NCI-H1694 treated with DMSO at 0.1 percent for 48 hours (cell line): ENCODE measurements around the gene PRDM10.
"Not testable (repeated sequence)": the region's sequence is repeated elsewhere in the genome, so short reads cannot be mapped to it uniquely, and the experiment has no call there.

Experiments used
- DNase-seq: peaks from one replicate; lab custom pipeline; 2025; lab: John Stamatoyannopoulos, UW

The PRDM10 gene

GRCh38 chr11:129974237-129974636 is 28.4 kb downstream of the PRDM10 start:
- no peak for DNase-seq

- DNase-seq, result no peak
Measured at GRCh38 chr11:129973809-129974208, 28.8 kb downstream of the PRDM10 start.

GRCh38 chr11:129973068-129973467 is 29.6 kb downstream of the PRDM10 start:
- DNase-seq, result no peak

GRCh38 chr11:129972611-129973010 is 30.0 kb downstream of the PRDM10 start:
- no peak for DNase-seq

GRCh38 chr11:129971856-129972255 is 30.8 kb downstream of the PRDM10 start:
- DNase-seq, result not testable (repeated sequence)

- no peak for DNase-seq
Measured at GRCh38 chr11:129969920-129970319, 32.7 kb downstream of the PRDM10 start.

- DNase-seq, result no peak
Measured at GRCh38 chr11:129968591-129969419, 33.8 kb downstream of the PRDM10 start.

- no peak for DNase-seq
Measured at GRCh38 chr11:129967996-129968395, 34.6 kb downstream of the PRDM10 start.

GRCh38 chr11:129965248-129965647 is 37.4 kb downstream of the PRDM10 start:
- DNase-seq, result no peak

- no peak for DNase-seq
Measured at GRCh38 chr11:129960216-129961214, 42.1 kb downstream of the PRDM10 start.

- no peak for DNase-seq
Measured at GRCh38 chr11:129959687-129960086, 42.9 kb downstream of the PRDM10 start.

GRCh38 chr11:129955282-129955681 is 47.4 kb downstream of the PRDM10 start:
- no peak for DNase-seq

- DNase-seq, result not testable (repeated sequence)
Measured at GRCh38 chr11:129954703-129955102, 47.9 kb downstream of the PRDM10 start.

- no peak for DNase-seq
Measured at GRCh38 chr11:129951866-129952262, 50.8 kb downstream of the PRDM10 start.

GRCh38 chr11:129951201-129951865 is 51.3 kb downstream of the PRDM10 start:
- DNase-seq, result no peak

- no peak for DNase-seq
Measured at GRCh38 chr11:129950101-129951091, 52.2 kb downstream of the PRDM10 start.

- DNase-seq, result no peak
Measured at GRCh38 chr11:129948926-129949466, 53.6 kb downstream of the PRDM10 start.

- DNase-seq, result no peak
Measured at GRCh38 chr11:129947474-129947873, 55.2 kb downstream of the PRDM10 start.

- no peak for DNase-seq
Measured at GRCh38 chr11:129946965-129947364, 55.7 kb downstream of the PRDM10 start.

GRCh38 chr11:129946256-129946655 is 56.4 kb downstream of the PRDM10 start:
- no peak for DNase-seq

- DNase-seq, result no peak
Measured at GRCh38 chr11:129945373-129945772, 57.3 kb downstream of the PRDM10 start.
